ENCODE measurements around the gene TBC1D10A. TPM values are rescaled to one million over a fixed set of nuclear protein-coding genes. Genes with fewer than 3 reads are reported as not detected.

TBC1D10A gene
- total RNA-seq, 1 experiment from 2014 or later: 11.1 TPM

GRCh38 chr22:30309951-30310741 is 16.6 kb downstream of the TBC1D10A start:
- ATAC-seq (no peak), DNase-seq (ENCODE audit: low spot score) (no peak)
- H3K9me3 Mint-ChIP-seq: no peaks in the 10 kb centered on the region
- H3K27ac Mint-ChIP-seq: no peak overlapping the region
- no peaks in the 10 kb centered on the region for H3K27me3 Mint-ChIP-seq (ENCODE audit: low read depth)
- POLR2A ChIA-PET: no interaction called here
- peaks cover 10% of the 10 kb centered on the region for H3K4me1 Mint-ChIP-seq
- H3K4me3 Mint-ChIP-seq: no peak overlapping the region
- CTCF ChIA-PET: interaction anchor here (0.8 kb wide), 1 partner anchor 22 kb away, joined by 3 read pairs; no protein-coding TSS in a partner anchor
- TF ChIP-seq, protein P1, sequence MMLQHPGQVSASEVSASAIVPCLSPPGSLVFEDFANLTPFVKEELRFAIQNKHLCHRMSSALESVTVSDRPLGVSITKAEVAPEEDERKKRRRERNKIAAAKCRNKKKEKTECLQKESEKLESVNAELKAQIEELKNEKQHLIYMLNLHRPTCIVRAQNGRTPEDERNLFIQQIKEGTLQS (CRISPR knock-in tag; conservative IDR thresholded peaks at IDR 0.05): no peak
- TF ChIP-seq ETV6 (CRISPR knock-in tag; IDR thresholded peaks at IDR 0.05): no peak
- TF ChIP-seq HMGXB4 (CRISPR knock-in tag; IDR thresholded peaks at IDR 0.05): no peak
- TF ChIP-seq, protein P2, sequence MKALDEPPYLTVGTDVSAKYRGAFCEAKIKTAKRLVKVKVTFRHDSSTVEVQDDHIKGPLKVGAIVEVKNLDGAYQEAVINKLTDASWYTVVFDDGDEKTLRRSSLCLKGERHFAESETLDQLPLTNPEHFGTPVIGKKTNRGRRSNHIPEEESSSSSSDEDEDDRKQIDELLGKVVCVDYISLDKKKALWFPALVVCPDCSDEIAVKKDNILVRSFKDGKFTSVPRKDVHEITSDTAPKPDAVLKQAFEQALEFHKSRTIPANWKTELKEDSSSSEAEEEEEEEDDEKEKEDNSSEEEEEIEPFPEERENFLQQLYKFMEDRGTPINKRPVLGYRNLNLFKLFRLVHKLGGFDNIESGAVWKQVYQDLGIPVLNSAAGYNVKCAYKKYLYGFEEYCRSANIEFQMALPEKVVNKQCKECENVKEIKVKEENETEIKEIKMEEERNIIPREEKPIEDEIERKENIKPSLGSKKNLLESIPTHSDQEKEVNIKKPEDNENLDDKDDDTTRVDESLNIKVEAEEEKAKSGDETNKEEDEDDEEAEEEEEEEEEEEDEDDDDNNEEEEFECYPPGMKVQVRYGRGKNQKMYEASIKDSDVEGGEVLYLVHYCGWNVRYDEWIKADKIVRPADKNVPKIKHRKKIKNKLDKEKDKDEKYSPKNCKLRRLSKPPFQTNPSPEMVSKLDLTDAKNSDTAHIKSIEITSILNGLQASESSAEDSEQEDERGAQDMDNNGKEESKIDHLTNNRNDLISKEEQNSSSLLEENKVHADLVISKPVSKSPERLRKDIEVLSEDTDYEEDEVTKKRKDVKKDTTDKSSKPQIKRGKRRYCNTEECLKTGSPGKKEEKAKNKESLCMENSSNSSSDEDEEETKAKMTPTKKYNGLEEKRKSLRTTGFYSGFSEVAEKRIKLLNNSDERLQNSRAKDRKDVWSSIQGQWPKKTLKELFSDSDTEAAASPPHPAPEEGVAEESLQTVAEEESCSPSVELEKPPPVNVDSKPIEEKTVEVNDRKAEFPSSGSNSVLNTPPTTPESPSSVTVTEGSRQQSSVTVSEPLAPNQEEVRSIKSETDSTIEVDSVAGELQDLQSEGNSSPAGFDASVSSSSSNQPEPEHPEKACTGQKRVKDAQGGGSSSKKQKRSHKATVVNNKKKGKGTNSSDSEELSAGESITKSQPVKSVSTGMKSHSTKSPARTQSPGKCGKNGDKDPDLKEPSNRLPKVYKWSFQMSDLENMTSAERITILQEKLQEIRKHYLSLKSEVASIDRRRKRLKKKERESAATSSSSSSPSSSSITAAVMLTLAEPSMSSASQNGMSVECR (CRISPR knock-in tag; IDR thresholded peaks at IDR 0.05; ENCODE audit: borderline replicate concordance): no peak
- no peak for TF ChIP-seq GABPB1 (CRISPR knock-in tag; IDR thresholded peaks at IDR 0.05)
- no peak for TF ChIP-seq GTF2I (CRISPR knock-in tag; conservative IDR thresholded peaks at IDR 0.05)
- TF ChIP-seq ZNF317 (CRISPR knock-in tag; IDR thresholded peaks at IDR 0.05; ENCODE audit: borderline replicate concordance, low read depth): no peak
- no peak for TF ChIP-seq ELF4 (CRISPR knock-in tag; IDR thresholded peaks at IDR 0.05; ENCODE audit: low read depth)
- TF ChIP-seq CBFB (CRISPR knock-in tag; IDR thresholded peaks at IDR 0.05; ENCODE audit: low read depth): no peak
- H3K36me3 Mint-ChIP-seq: no peaks in the 10 kb centered on the region

GRCh38 chr22:30308518-30309230 is 18.1 kb downstream of the TBC1D10A start:
- TF ChIP-seq ZNF138 (CRISPR knock-in tag; conservative IDR thresholded peaks at IDR 0.05) (no peak), ESRRA (CRISPR knock-in tag; IDR thresholded peaks at IDR 0.05; ENCODE audit: borderline replicate concordance) (no peak), ZNF396 (CRISPR knock-in tag; IDR thresholded peaks at IDR 0.05; ENCODE audit: borderline replicate concordance) (no peak), SP1 (CRISPR knock-in tag; conservative IDR thresholded peaks at IDR 0.05) (no peak)
- CTCF ChIA-PET: interaction anchor here (1.0 kb wide), 1 partner anchor 21 kb away, joined by 3 read pairs; no protein-coding TSS in a partner anchor
- no peak overlapping the region for H3K27ac Mint-ChIP-seq
- POLR2A ChIA-PET: no interaction called here
- H3K36me3 Mint-ChIP-seq: no peaks in the 10 kb centered on the region
- ATAC-seq (no peak), DNase-seq (ENCODE audit: low spot score) (no peak)
- H3K4me3 Mint-ChIP-seq: no peak overlapping the region
- H3K27me3 Mint-ChIP-seq (ENCODE audit: low read depth): no peaks in the 10 kb centered on the region
- H3K9me3 Mint-ChIP-seq: no peaks in the 10 kb centered on the region
- peaks cover 10% of the 10 kb centered on the region for H3K4me1 Mint-ChIP-seq

- H3K36me3 Mint-ChIP-seq: no peaks in the 10 kb centered on the region
- no peaks in the 10 kb centered on the region for H3K9me3 Mint-ChIP-seq
- no peak overlapping the region for H3K27ac Mint-ChIP-seq
- POLR2A ChIA-PET: no interaction called here
- DNase-seq (ENCODE audit: low spot score) (no peak), ATAC-seq (no peak)
- no peaks in the 10 kb centered on the region for H3K27me3 Mint-ChIP-seq (ENCODE audit: low read depth)
- peaks cover 10% of the 10 kb centered on the region for H3K4me1 Mint-ChIP-seq
- no peak overlapping the region for H3K4me3 Mint-ChIP-seq
- CTCF ChIA-PET: interaction anchor here (1.0 kb wide), 1 partner anchor 20 kb away, joined by 3 read pairs; no protein-coding TSS in a partner anchor
- TF ChIP-seq KAT7 (CRISPR knock-in tag; IDR thresholded peaks at IDR 0.05; ENCODE audit: borderline replicate concordance) (no peak), HMGA2 (CRISPR knock-in tag; IDR thresholded peaks at IDR 0.05) (no peak)
- TF ChIP-seq, protein P3, sequence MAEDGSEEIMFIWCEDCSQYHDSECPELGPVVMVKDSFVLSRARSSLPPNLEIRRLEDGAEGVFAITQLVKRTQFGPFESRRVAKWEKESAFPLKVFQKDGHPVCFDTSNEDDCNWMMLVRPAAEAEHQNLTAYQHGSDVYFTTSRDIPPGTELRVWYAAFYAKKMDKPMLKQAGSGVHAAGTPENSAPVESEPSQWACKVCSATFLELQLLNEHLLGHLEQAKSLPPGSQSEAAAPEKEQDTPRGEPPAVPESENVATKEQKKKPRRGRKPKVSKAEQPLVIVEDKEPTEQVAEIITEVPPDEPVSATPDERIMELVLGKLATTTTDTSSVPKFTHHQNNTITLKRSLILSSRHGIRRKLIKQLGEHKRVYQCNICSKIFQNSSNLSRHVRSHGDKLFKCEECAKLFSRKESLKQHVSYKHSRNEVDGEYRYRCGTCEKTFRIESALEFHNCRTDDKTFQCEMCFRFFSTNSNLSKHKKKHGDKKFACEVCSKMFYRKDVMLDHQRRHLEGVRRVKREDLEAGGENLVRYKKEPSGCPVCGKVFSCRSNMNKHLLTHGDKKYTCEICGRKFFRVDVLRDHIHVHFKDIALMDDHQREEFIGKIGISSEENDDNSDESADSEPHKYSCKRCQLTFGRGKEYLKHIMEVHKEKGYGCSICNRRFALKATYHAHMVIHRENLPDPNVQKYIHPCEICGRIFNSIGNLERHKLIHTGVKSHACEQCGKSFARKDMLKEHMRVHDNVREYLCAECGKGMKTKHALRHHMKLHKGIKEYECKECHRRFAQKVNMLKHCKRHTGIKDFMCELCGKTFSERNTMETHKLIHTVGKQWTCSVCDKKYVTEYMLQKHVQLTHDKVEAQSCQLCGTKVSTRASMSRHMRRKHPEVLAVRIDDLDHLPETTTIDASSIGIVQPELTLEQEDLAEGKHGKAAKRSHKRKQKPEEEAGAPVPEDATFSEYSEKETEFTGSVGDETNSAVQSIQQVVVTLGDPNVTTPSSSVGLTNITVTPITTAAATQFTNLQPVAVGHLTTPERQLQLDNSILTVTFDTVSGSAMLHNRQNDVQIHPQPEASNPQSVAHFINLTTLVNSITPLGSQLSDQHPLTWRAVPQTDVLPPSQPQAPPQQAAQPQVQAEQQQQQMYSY (CRISPR knock-in tag; IDR thresholded peaks at IDR 0.05): no peak
- TF ChIP-seq, protein P4, sequence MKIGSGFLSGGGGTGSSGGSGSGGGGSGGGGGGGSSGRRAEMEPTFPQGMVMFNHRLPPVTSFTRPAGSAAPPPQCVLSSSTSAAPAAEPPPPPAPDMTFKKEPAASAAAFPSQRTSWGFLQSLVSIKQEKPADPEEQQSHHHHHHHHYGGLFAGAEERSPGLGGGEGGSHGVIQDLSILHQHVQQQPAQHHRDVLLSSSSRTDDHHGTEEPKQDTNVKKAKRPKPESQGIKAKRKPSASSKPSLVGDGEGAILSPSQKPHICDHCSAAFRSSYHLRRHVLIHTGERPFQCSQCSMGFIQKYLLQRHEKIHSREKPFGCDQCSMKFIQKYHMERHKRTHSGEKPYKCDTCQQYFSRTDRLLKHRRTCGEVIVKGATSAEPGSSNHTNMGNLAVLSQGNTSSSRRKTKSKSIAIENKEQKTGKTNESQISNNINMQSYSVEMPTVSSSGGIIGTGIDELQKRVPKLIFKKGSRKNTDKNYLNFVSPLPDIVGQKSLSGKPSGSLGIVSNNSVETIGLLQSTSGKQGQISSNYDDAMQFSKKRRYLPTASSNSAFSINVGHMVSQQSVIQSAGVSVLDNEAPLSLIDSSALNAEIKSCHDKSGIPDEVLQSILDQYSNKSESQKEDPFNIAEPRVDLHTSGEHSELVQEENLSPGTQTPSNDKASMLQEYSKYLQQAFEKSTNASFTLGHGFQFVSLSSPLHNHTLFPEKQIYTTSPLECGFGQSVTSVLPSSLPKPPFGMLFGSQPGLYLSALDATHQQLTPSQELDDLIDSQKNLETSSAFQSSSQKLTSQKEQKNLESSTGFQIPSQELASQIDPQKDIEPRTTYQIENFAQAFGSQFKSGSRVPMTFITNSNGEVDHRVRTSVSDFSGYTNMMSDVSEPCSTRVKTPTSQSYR (CRISPR knock-in tag; IDR thresholded peaks at IDR 0.05): no peak
These were observed 18.6 kb downstream of the TBC1D10A start for GRCh38 chr22:30308093-30308492.
